ENCODE data around the gene TMPRSS11A.

Gene TMPRSS11A

DNA sequence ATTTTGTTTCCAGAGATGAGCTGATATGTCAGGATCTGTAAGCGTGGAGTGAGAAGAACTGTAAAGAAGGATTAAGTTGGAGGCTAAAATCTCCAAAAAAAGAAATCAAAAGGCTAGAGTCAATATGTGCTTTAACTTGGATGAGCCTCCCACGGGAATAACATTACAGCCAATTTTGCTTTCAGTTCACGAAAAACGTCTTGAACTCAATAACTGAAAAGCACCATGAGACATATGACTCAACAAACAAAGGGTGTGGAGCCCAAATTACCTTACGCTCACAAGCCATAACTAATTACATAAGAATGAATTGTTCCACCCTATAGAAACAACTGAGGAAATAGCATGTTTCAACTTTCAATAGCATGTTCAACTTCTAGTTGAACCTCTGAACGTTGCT, 101.8 kb downstream of the TMPRSS11A start:
- no peak for DNase-seq

Measured in SHP77 (cell line).